PC-3 (cell line): ENCODE measurements around the gene UVSSA. TPM values are rescaled to one million over a fixed set of nuclear protein-coding genes. Genes with fewer than 3 reads are reported as not detected.
"Not testable (repeated sequence)": the region's sequence is repeated elsewhere in the genome, so short reads cannot be mapped to it uniquely, and the experiment has no call there.

Experiments
- ATAC-seq: fragments of 200-7000 bp; cut with Tn5 transposase; 2 replicates; pipeline ENCODE4 v1.9.1; 2020; ENCODE audit warnings: mild to moderate bottlenecking, moderate library complexity
- BruUV-seq: library from RNA; stranded (reverse); fragments of 400-500 nt; replicated peaks from 2 replicates; lab custom pipeline; 2021; lab: Mats Ljungman, UMichigan
- CTCF ChIA-PET: fragments of 300-600 bp; sonication (Branson Sonifier 250); formaldehyde crosslinking; loops from one replicate; lab custom pipeline; 2022; ENCODE audit warnings: antibody characterized with exemption; lab: Charles Lee
- POLR2A ChIA-PET: fragments of 300-600 bp; sonication (Branson Sonifier 250); formaldehyde crosslinking; loops from one replicate; lab custom pipeline; 2022; ENCODE audit warnings: antibody characterized with exemption; ENCODE audit not compliant: unreplicated experiment; lab: Charles Lee
- DNase-seq: peaks from one replicate; pipeline ENCODE4 v3.0.0-alpha.2; 2015
- H2AFZ ChIP-seq: fragments of 300-600 bp; sonication (generic); 2 replicates; pipeline ENCODE4 v1.6.0; 2016; ENCODE audit warnings: antibody characterized with exemption, low read length
- H3F3A ChIP-seq: fragments of 300-600 bp; sonication (generic); one replicate; pipeline ENCODE4 v1.6.0; 2017; ENCODE audit warnings: antibody characterized with exemption, low read length, control low read depth, mild to moderate bottlenecking; ENCODE audit not compliant: unreplicated experiment
- H3K27ac ChIP-seq: fragments of 300-600 bp; sonication (generic); 2 replicates; pipeline ENCODE4 v1.5.1; 2016; ENCODE audit warnings: mild to moderate bottlenecking, low read length
- H3K27me3 ChIP-seq: fragments of 300-600 bp; sonication (generic); 2 replicates; pipeline ENCODE4 v1.6.1; 2016; ENCODE audit warnings: low read length, mixed read lengths
- H3K36me3 ChIP-seq: fragments of 300-600 bp; sonication (generic); 2 replicates; pipeline ENCODE4 v1.6.1; 2016; ENCODE audit warnings: low read depth, mixed run types, low read length, mixed read lengths
- H3K4me1 ChIP-seq: fragments of 300-600 bp; sonication (generic); 2 replicates; pipeline ENCODE4 v1.5.1; 2016; ENCODE audit warnings: low read length; ENCODE audit not compliant: insufficient read depth
- H3K4me2 ChIP-seq: fragments of 300-600 bp; sonication (generic); 2 replicates; pipeline ENCODE4 v1.6.0; 2016; ENCODE audit warnings: low read length
- H3K4me3 ChIP-seq: fragments of 300-600 bp; sonication (generic); 2 replicates; pipeline ENCODE4 v1.5.1; 2016; ENCODE audit warnings: mild to moderate bottlenecking, low read length, mixed read lengths
- H3K79me2 ChIP-seq: fragments of 300-600 bp; sonication (generic); 2 replicates; pipeline ENCODE4 v1.6.1; 2017; ENCODE audit warnings: low read length, mixed read lengths
- H3K9ac ChIP-seq: fragments of 300-600 bp; sonication (generic); 2 replicates; pipeline ENCODE4 v1.6.0; 2016; ENCODE audit warnings: mild to moderate bottlenecking, low read length
- H3K9me2 ChIP-seq: fragments of 300-600 bp; sonication (generic); replicated peaks from 2 replicates; pipeline ENCODE4 v1.6.1; 2016; ENCODE audit warnings: mixed run types, low read length, mixed read lengths
- H3K9me3 ChIP-seq: fragments of 300-600 bp; sonication (generic); 2 replicates; pipeline ENCODE4 v1.6.1; 2016; ENCODE audit warnings: low read length, mixed read lengths
- H4K20me1 ChIP-seq: fragments of 300-600 bp; sonication (generic); 2 replicates; pipeline ENCODE4 v1.6.1; 2016; ENCODE audit warnings: low read length, mixed read lengths
- CTCF ChIP-seq: fragments of 300-600 bp; sonication (generic); conservative IDR thresholded peaks from 2 replicates; pipeline ENCODE4 v1.5.1; 2017; ENCODE audit warnings: antibody characterized with exemption, low read depth, mild to moderate bottlenecking, low read length
- EZH2 ChIP-seq: fragments of 300-600 bp; sonication (generic); IDR thresholded peaks from one replicate; pipeline ENCODE4 v1.6.1; 2017; ENCODE audit warnings: antibody characterized with exemption, mild to moderate bottlenecking, low read length; ENCODE audit not compliant: unreplicated experiment
- EZH2phosphoT487 ChIP-seq: fragments of 300-600 bp; sonication (generic); IDR thresholded peaks from 2 replicates; pipeline ENCODE4 v1.6.1; 2018; ENCODE audit warnings: mild to moderate bottlenecking, antibody characterized with exemption, low read length, borderline replicate concordance
- intact Hi-C: fragments of 100-400 bp; cut with micrococcal nuclease; formaldehyde crosslinking; loops from 2 replicates; pipeline ENCODE4 v1.9.0; 2023
- total RNA-seq: library from RNA; depleted of rRNA; stranded (reverse); fragments of >200 nt; gene quantifications from 2 replicates; pipeline ENCODE4 v1.2.3, GENCODE V29; 2014

Gene UVSSA
- total RNA-seq, 1 experiment from 2014 or later, result 6.2 TPM

GRCh38 chr4:1419708-1420107 is 72.7 kb downstream of the UVSSA start:
- Histone ChIP-seq H2AFZ (no peak overlapping the region), H4K20me1 (no peaks in the 10 kb centered on the region), H3K9me2 (no peaks in the 10 kb centered on the region), H3K4me3 (no peak overlapping the region), H3K9me3 (no peaks in the 10 kb centered on the region), H3K4me1 (no peaks in the 10 kb centered on the region), H3K79me2 (no peaks in the 10 kb centered on the region), H3K27ac (no peak overlapping the region), H3K27me3 (peaks cover 29% of the 10 kb centered on the region), H3K4me2 (no peak overlapping the region), H3F3A (no peaks in the 10 kb centered on the region), H3K36me3 (no peaks in the 10 kb centered on the region), H3K9ac (no peak overlapping the region)
- ChIA-PET CTCF (no interaction called here), POLR2A (no interaction called here)
- no peak for TF ChIP-seq EZH2phosphoT487
- TF ChIP-seq EZH2, result no peak
- TF ChIP-seq CTCF, result no peak
- intact Hi-C loops, result no loop called here
- ATAC-seq, result no peak
- no TSS peak for BruUV-seq
- DNase-seq, result no peak

GRCh38 chr4:1421657-1422056 is 74.6 kb downstream of the UVSSA start:
- Histone ChIP-seq H2AFZ (no peak overlapping the region), H3F3A (no peaks in the 10 kb centered on the region), H3K36me3 (no peaks in the 10 kb centered on the region), H3K9me3 (no peaks in the 10 kb centered on the region), H3K4me2 (no peak overlapping the region), H3K4me1 (no peaks in the 10 kb centered on the region), H3K9me2 (no peaks in the 10 kb centered on the region), H3K27me3 (peaks cover 37% of the 10 kb centered on the region), H3K4me3 (no peak overlapping the region), H3K9ac (no peak overlapping the region), H3K27ac (no peak overlapping the region), H4K20me1 (no peaks in the 10 kb centered on the region), H3K79me2 (no peaks in the 10 kb centered on the region)
- intact Hi-C loops, result no loop called here
- no TSS peak for BruUV-seq
- DNase-seq (no peak), ATAC-seq (no peak)
- ChIA-PET POLR2A (no interaction called here), CTCF (no interaction called here)
- TF ChIP-seq CTCF (no peak), EZH2phosphoT487 (no peak), EZH2 (no peak)

GRCh38 chr4:1427010-1427409 is 80.0 kb downstream of the UVSSA start:
- Histone ChIP-seq H3K9me3 (no peaks in the 10 kb centered on the region), H3K4me2 (no peak overlapping the region), H3K9me2 (no peaks in the 10 kb centered on the region), H3K9ac (no peak overlapping the region), H3K27me3 (peaks cover 45% of the 10 kb centered on the region), H2AFZ (no peak overlapping the region), H4K20me1 (no peaks in the 10 kb centered on the region), H3K79me2 (no peaks in the 10 kb centered on the region), H3F3A (no peaks in the 10 kb centered on the region), H3K36me3 (no peaks in the 10 kb centered on the region), H3K27ac (no peak overlapping the region), H3K4me1 (no peaks in the 10 kb centered on the region), H3K4me3 (no peak overlapping the region)
- CTCF ChIA-PET, result no interaction called here
- POLR2A ChIA-PET, result no interaction called here
- intact Hi-C loops, result no loop called here
- BruUV-seq, result no TSS peak
- no peak for DNase-seq
- TF ChIP-seq EZH2phosphoT487 (no peak), CTCF (no peak), EZH2 (no peak)
- no peak for ATAC-seq

- H3K9ac ChIP-seq, H3K4me1 ChIP-seq, H3K27ac ChIP-seq, BruUV-seq, H3K9me3 ChIP-seq, H3K79me2 ChIP-seq, H3K27me3 ChIP-seq, POLR2A ChIA-PET, H3K4me3 ChIP-seq, H3K9me2 ChIP-seq, H2AFZ ChIP-seq, DNase-seq, H4K20me1 ChIP-seq, intact Hi-C loops, ATAC-seq, H3F3A ChIP-seq, H3K36me3 ChIP-seq, H3K4me2 ChIP-seq, CTCF ChIA-PET: not testable (repeated sequence)
Measured at GRCh38 chr4:1443688-1444172, 96.7 kb downstream of the UVSSA start.
